ENCODE results near the gene PRR19.

DNA sequence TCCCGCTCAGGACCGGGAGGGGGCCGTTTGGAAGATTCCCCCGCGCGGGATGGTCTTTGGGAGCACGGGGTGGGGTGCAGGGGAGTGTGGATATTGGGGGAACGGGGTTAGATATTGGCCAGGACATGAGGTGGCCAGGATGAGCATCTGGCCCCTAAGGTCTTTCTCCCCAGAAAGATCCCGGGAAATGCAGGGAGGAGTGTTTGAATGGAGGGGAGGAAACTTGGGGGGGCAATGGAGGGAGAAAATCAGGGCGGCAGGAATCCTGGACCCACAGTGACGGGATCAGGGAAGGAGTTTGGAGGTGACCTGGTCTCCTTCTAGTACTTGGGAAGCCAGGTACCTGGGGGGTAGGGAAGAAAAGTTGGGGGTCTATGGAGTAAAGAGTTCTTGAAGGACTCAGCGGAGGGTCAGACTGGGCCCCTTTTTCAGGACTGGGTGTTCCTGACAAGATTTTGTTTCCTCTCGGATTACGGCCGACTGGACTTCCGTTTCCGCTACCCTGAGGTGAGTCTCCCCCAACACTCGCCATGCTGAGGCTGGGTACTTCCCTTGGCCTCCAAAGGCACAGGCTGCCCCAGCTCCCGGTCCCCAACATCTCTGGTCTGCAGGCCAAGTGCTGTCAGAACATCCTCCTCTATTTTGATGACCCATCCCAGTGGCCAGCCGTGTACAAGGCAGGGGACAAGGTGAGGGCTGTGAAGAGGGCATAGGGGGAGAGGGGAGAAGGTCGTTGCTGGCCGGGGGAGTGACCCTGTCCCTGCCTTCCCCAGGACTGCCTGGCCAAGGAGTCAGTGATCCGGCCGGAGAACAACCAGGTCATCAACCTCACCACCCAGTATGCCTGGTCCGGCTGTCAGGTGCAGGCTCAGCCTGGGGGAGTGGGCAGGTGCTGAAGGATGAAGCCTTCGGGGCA lies 12.2 kb downstream of the PRR19 start:
- TF ChIP-seq, protein P1, sequence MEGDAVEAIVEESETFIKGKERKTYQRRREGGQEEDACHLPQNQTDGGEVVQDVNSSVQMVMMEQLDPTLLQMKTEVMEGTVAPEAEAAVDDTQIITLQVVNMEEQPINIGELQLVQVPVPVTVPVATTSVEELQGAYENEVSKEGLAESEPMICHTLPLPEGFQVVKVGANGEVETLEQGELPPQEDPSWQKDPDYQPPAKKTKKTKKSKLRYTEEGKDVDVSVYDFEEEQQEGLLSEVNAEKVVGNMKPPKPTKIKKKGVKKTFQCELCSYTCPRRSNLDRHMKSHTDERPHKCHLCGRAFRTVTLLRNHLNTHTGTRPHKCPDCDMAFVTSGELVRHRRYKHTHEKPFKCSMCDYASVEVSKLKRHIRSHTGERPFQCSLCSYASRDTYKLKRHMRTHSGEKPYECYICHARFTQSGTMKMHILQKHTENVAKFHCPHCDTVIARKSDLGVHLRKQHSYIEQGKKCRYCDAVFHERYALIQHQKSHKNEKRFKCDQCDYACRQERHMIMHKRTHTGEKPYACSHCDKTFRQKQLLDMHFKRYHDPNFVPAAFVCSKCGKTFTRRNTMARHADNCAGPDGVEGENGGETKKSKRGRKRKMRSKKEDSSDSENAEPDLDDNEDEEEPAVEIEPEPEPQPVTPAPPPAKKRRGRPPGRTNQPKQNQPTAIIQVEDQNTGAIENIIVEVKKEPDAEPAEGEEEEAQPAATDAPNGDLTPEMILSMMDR (conservative IDR thresholded peaks at IDR 0.05; ENCODE audit: low read length): no peak
- no peak for TF ChIP-seq EZH2phosphoT487 (IDR thresholded peaks at IDR 0.05; ENCODE audit: borderline replicate concordance, low read depth, low read length)
